GM08714 (cell line): Measurements from ENCODE around the gene PRDM1.

Source experiments
- H3K4me3 ChIP-seq: fragments of 200-500 bp; sonication (Bioruptor generic); 2 replicates; pipeline ENCODE4 v1.5.1; 2014; ENCODE audit warnings: mild to moderate bottlenecking, low read length, inconsistent platforms
- ZNF274 ChIP-seq: IDR thresholded peaks from 2 replicates; pipeline ENCODE4 v1.6.1; 2012; ENCODE audit warnings: mild to moderate bottlenecking, low read depth, low read length

PRDM1 gene

GRCh38 chr6:106124437-106125430 lies 38.6 kb downstream of the PRDM1 start:
- no peak overlapping the region for H3K4me3 ChIP-seq
- no peak for TF ChIP-seq ZNF274

- H3K4me3 ChIP-seq: no peak overlapping the region; the same call in 1 of the 2 replicates
- no peak for TF ChIP-seq ZNF274
These were observed 39.8 kb downstream of the PRDM1 start for GRCh38 chr6:106125925-106126435.

- TF ChIP-seq ZNF274: no peak
These were observed 40.3 kb downstream of the PRDM1 start for GRCh38 chr6:106126482-106126881.

GRCh38 chr6:106128981-106129781 lies 43.0 kb downstream of the PRDM1 start:
- no peak for TF ChIP-seq ZNF274
- H3K4me3 ChIP-seq: no peak overlapping the region

More at GRCh38 chr6:106126482-106126881, 40.3 kb downstream of the PRDM1 start:
- H3K4me3 ChIP-seq: no peak overlapping the region

- H3K4me3 ChIP-seq: no peak overlapping the region
- TF ChIP-seq ZNF274: no peak
These were observed 46.1 kb downstream of the PRDM1 start for GRCh38 chr6:106132153-106132698.

- no peak overlapping the region for H3K4me3 ChIP-seq
- TF ChIP-seq ZNF274: no peak
These were observed 46.9 kb downstream of the PRDM1 start for GRCh38 chr6:106133040-106133439.

- TF ChIP-seq ZNF274: no peak
- H3K4me3 ChIP-seq: no peak overlapping the region
These were observed 48.1 kb downstream of the PRDM1 start for GRCh38 chr6:106134087-106134770.

- no peak for TF ChIP-seq ZNF274
- H3K4me3 ChIP-seq: no peak overlapping the region
These were observed 48.9 kb downstream of the PRDM1 start for GRCh38 chr6:106134906-106135634.

- TF ChIP-seq ZNF274: no peak
These were observed 49.9 kb downstream of the PRDM1 start for GRCh38 chr6:106135911-106136571.

GRCh38 chr6:106136845-106137244 lies 50.7 kb downstream of the PRDM1 start:
- no peak overlapping the region for H3K4me3 ChIP-seq
- TF ChIP-seq ZNF274: no peak

More at GRCh38 chr6:106135911-106136571, 49.9 kb downstream of the PRDM1 start:
- H3K4me3 ChIP-seq: no peak overlapping the region

GRCh38 chr6:106138151-106138550 lies 52.0 kb downstream of the PRDM1 start:
- TF ChIP-seq ZNF274: no peak
- H3K4me3 ChIP-seq: no peak overlapping the region

GRCh38 chr6:106141441-106142237 lies 55.5 kb downstream of the PRDM1 start:
- TF ChIP-seq ZNF274: no peak
- H3K4me3 ChIP-seq: no peak overlapping the region; the same call in 1 of the 2 replicates
